Measurements from ENCODE around the gene SSR1.

The SSR1 gene

GRCh38 chr6:7232351-7232750, 80.6 kb downstream of the SSR1 start:
- in situ Hi-C loops (cut with HindIII; ENCODE audit: low pct_ligation_motif_present, low sequenced_read_pairs), result loop anchor here (25.0 kb wide), 1 partner anchor 520 kb away; no protein-coding TSS in a partner anchor
- Histone ChIP-seq H3K27ac (no peak overlapping the region), H3K4me3 (ENCODE audit: low read depth, low read length) (no peak overlapping the region), H3K36me3 (replicated peaks) (peaks cover 58% of the 10 kb centered on the region), H3K27me3 (replicated peaks) (no peaks in the 10 kb centered on the region)
- DNase-seq, result no peak
- TF ChIP-seq CTCF (IDR thresholded peaks at IDR 0.05; ENCODE audit: low read depth, low read length, missing control alignments), result no peak

- in situ Hi-C loops (cut with HindIII; ENCODE audit: low pct_ligation_motif_present, low sequenced_read_pairs), result loop anchor here (25.0 kb wide), 1 partner anchor 519 kb away; no protein-coding TSS in a partner anchor
- no peak for TF ChIP-seq CTCF (IDR thresholded peaks at IDR 0.05; ENCODE audit: low read depth, low read length, missing control alignments)
- DNase-seq, result no peak
- Histone ChIP-seq H3K27ac (no peak overlapping the region), H3K4me3 (ENCODE audit: low read depth, low read length) (no peak overlapping the region), H3K36me3 (replicated peaks) (peaks cover 60% of the 10 kb centered on the region), H3K27me3 (replicated peaks) (no peaks in the 10 kb centered on the region)
These were observed 81.9 kb downstream of the SSR1 start for GRCh38 chr6:7230956-7231713.

GRCh38 chr6:7230327-7230691, 82.7 kb downstream of the SSR1 start:
- H3K36me3 ChIP-seq (replicated peaks), result peaks cover 55% of the 10 kb centered on the region
- no peak for DNase-seq
- H3K27me3 ChIP-seq (replicated peaks), result no peaks in the 10 kb centered on the region
- TF ChIP-seq CTCF (IDR thresholded peaks at IDR 0.05; ENCODE audit: low read depth, low read length, missing control alignments), result no peak
- H3K4me3 ChIP-seq (ENCODE audit: low read depth, low read length), result no peak overlapping the region
- in situ Hi-C loops (cut with HindIII; ENCODE audit: low pct_ligation_motif_present, low sequenced_read_pairs), result loop anchor here (25.0 kb wide), 1 partner anchor 518 kb away; no protein-coding TSS in a partner anchor
- H3K27ac ChIP-seq, result no peak overlapping the region

- H3K4me3 ChIP-seq (ENCODE audit: low read depth, low read length), result no peak overlapping the region
- no peak for TF ChIP-seq CTCF (IDR thresholded peaks at IDR 0.05; ENCODE audit: low read depth, low read length, missing control alignments)
These were observed 83.3 kb downstream of the SSR1 start for GRCh38 chr6:7229376-7230326.

GRCh38 chr6:7228662-7229375, 84.2 kb downstream of the SSR1 start:
- no peak for TF ChIP-seq CTCF (IDR thresholded peaks at IDR 0.05; ENCODE audit: low read depth, low read length, missing control alignments)
- no peak for DNase-seq
- in situ Hi-C loops (cut with HindIII; ENCODE audit: low pct_ligation_motif_present, low sequenced_read_pairs), result loop anchor here (25.0 kb wide), 1 partner anchor 517 kb away; no protein-coding TSS in a partner anchor
- Histone ChIP-seq H3K36me3 (replicated peaks) (peaks cover 52% of the 10 kb centered on the region), H3K27me3 (replicated peaks) (no peaks in the 10 kb centered on the region), H3K4me3 (ENCODE audit: low read depth, low read length) (no peak overlapping the region), H3K27ac (no peak overlapping the region)

More at GRCh38 chr6:7229376-7230326, 83.3 kb downstream of the SSR1 start:
- in situ Hi-C loops (cut with HindIII; ENCODE audit: low pct_ligation_motif_present, low sequenced_read_pairs), result loop anchor here (25.0 kb wide), 1 partner anchor 517 kb away; no protein-coding TSS in a partner anchor
- DNase-seq, result no peak
- H3K36me3 ChIP-seq (replicated peaks), result peaks cover 53% of the 10 kb centered on the region
- H3K27me3 ChIP-seq (replicated peaks), result no peaks in the 10 kb centered on the region
- H3K27ac ChIP-seq, result no peak overlapping the region
